PC-9 (cell line): ENCODE results near the gene USP49. TPM values are rescaled to one million over a fixed set of nuclear protein-coding genes. Genes with fewer than 3 reads are reported as not detected.

Experiments
- BruUV-seq: library from RNA; stranded (reverse); fragments of 400-500 nt; replicated peaks from 2 replicates; lab custom pipeline; 2021; lab: Mats Ljungman, UMichigan
- CTCF ChIA-PET: fragments of 300-600 bp; sonication (Branson Sonifier 250); formaldehyde crosslinking; loops from one replicate; lab custom pipeline; 2022; ENCODE audit warnings: antibody characterized with exemption; lab: Charles Lee
- POLR2A ChIA-PET: fragments of 300-600 bp; sonication (Branson Sonifier 250); formaldehyde crosslinking; loops from one replicate; lab custom pipeline; 2022; ENCODE audit warnings: antibody characterized with exemption; ENCODE audit not compliant: unreplicated experiment; lab: Charles Lee
- DNase-seq, 2 experiments: peaks; one replicate each; pipeline versions ENCODE4 v3.0.0 to v3.0.0-alpha.2; 2015 to 2022; ENCODE audit warnings: mixed read lengths in 1 of 2
- H2AFZ ChIP-seq: fragments of 200-600 bp; sonication (generic); 2 replicates; pipeline ENCODE4 v1.8.1; 2017; ENCODE audit warnings: antibody characterized with exemption
- H3F3A ChIP-seq: fragments of 200-600 bp; sonication (generic); 2 replicates; pipeline ENCODE4 v1.8.1; 2017; ENCODE audit warnings: antibody characterized with exemption, mild to moderate bottlenecking, low read depth; ENCODE audit not compliant: insufficient read depth
- H3K27ac ChIP-seq: fragments of 200-600 bp; sonication (generic); 2 replicates; pipeline ENCODE4 v1.6.1; 2016; ENCODE audit warnings: mixed run types
- H3K27me3 ChIP-seq: fragments of 200-600 bp; sonication (generic); 2 replicates; pipeline ENCODE4 v1.6.1; 2016; ENCODE audit warnings: low read depth, mixed run types; ENCODE audit not compliant: insufficient read depth
- H3K36me3 ChIP-seq: fragments of 200-600 bp; sonication (generic); 2 replicates; pipeline ENCODE4 v1.6.1; 2016; ENCODE audit warnings: low read depth, mixed run types
- H3K4me1 ChIP-seq: fragments of 200-600 bp; sonication (generic); replicated peaks from 2 replicates; pipeline ENCODE4 v1.6.1; 2016; ENCODE audit warnings: mixed run types; ENCODE audit not compliant: insufficient read depth
- H3K4me2 ChIP-seq: fragments of 200-600 bp; sonication (generic); 2 replicates; pipeline ENCODE4 v1.6.1; 2017; ENCODE audit warnings: mixed run types
- H3K4me3 ChIP-seq: fragments of 200-600 bp; sonication (generic); 2 replicates; pipeline ENCODE4 v1.6.1; 2016; ENCODE audit warnings: mixed run types
- H3K79me2 ChIP-seq: fragments of 200-600 bp; sonication (generic); 2 replicates; pipeline ENCODE4 v1.6.1; 2017; ENCODE audit warnings: low read depth, mixed run types
- H3K9me2 ChIP-seq: fragments of 200-600 bp; sonication (generic); 2 replicates; pipeline ENCODE4 v1.8.1; 2017; ENCODE audit warnings: mild to moderate bottlenecking; ENCODE audit not compliant: insufficient read depth
- H3K9me3 ChIP-seq: fragments of 200-600 bp; sonication (generic); 2 replicates; pipeline ENCODE4 v1.8.1; 2016; ENCODE audit warnings: low read depth; ENCODE audit not compliant: insufficient read depth
- H4K20me1 ChIP-seq: fragments of 200-600 bp; sonication (generic); 2 replicates; pipeline ENCODE4 v1.8.1; 2017; ENCODE audit not compliant: insufficient read depth
- EZH2 ChIP-seq: fragments of 200-600 bp; sonication (generic); IDR thresholded peaks from 2 replicates; pipeline ENCODE4 v1.8.0; 2017; ENCODE audit warnings: antibody characterized with exemption, low read depth
- intact Hi-C: fragments of 100-400 bp; cut with micrococcal nuclease; formaldehyde crosslinking; loops from one replicate; pipeline ENCODE4 v1.10.0; 2022; ENCODE audit not compliant: unreplicated experiment
- total RNA-seq: library from RNA; stranded (reverse); gene quantifications from 2 replicates; pipeline ENCODE4 v1.2.3, GENCODE V29; 2021
- TF ChIP-seq, protein P1 (sequence below): fragments of 200-600 bp; sonication (generic); conservative IDR thresholded peaks from 2 replicates; pipeline ENCODE4 v1.6.1; 2017; ENCODE audit warnings: mixed run types, antibody characterized with exemption, mild to moderate bottlenecking, moderate library complexity

The USP49 gene
- total RNA-seq, 1 experiment from 2014 or later, result 10.9 TPM

GRCh38 chr6:41887331-41887751, 7.8 kb downstream of the USP49 start:
- Histone ChIP-seq H3K79me2 (no peaks in the 10 kb centered on the region), H3K4me1 (no peaks in the 10 kb centered on the region), H3K36me3 (no peaks in the 10 kb centered on the region), H3F3A (no peaks in the 10 kb centered on the region), H3K9me3 (no peaks in the 10 kb centered on the region), H2AFZ (no peak overlapping the region), H3K27me3 (no peaks in the 10 kb centered on the region), H3K4me3 (no peak overlapping the region), H4K20me1 (no peaks in the 10 kb centered on the region; the same call in 1 of the 2 replicates), H3K4me2 (no peak overlapping the region), H3K9me2 (no peaks in the 10 kb centered on the region), H3K27ac (no peak overlapping the region)
- intact Hi-C loops, result no loop called here
- CTCF ChIA-PET, result no interaction called here
- BruUV-seq, result no TSS peak
- TF ChIP-seq EZH2, result no peak
- TF ChIP-seq, protein P1, sequence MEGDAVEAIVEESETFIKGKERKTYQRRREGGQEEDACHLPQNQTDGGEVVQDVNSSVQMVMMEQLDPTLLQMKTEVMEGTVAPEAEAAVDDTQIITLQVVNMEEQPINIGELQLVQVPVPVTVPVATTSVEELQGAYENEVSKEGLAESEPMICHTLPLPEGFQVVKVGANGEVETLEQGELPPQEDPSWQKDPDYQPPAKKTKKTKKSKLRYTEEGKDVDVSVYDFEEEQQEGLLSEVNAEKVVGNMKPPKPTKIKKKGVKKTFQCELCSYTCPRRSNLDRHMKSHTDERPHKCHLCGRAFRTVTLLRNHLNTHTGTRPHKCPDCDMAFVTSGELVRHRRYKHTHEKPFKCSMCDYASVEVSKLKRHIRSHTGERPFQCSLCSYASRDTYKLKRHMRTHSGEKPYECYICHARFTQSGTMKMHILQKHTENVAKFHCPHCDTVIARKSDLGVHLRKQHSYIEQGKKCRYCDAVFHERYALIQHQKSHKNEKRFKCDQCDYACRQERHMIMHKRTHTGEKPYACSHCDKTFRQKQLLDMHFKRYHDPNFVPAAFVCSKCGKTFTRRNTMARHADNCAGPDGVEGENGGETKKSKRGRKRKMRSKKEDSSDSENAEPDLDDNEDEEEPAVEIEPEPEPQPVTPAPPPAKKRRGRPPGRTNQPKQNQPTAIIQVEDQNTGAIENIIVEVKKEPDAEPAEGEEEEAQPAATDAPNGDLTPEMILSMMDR, result no peak
- POLR2A ChIA-PET, result no interaction called here
- no peak for DNase-seq

GRCh38 chr6:41885930-41886329, 9.2 kb downstream of the USP49 start:
- Histone ChIP-seq H3K4me2 (no peak overlapping the region), H2AFZ (no peak overlapping the region), H3F3A (no peaks in the 10 kb centered on the region), H3K79me2 (no peaks in the 10 kb centered on the region), H3K27ac (no peak overlapping the region), H3K9me3 (no peaks in the 10 kb centered on the region), H3K9me2 (no peaks in the 10 kb centered on the region), H3K27me3 (no peaks in the 10 kb centered on the region), H3K4me1 (no peaks in the 10 kb centered on the region), H3K4me3 (no peak overlapping the region), H3K36me3 (no peaks in the 10 kb centered on the region), H4K20me1 (no peaks in the 10 kb centered on the region; the same call in 1 of the 2 replicates)
- intact Hi-C loops, result no loop called here
- DNase-seq, result no peak
- ChIA-PET CTCF (no interaction called here), POLR2A (no interaction called here)
- TF ChIP-seq EZH2, result no peak
- TF ChIP-seq, protein P1, result no peak
- BruUV-seq, result no TSS peak

GRCh38 chr6:41884957-41885356, 10.2 kb downstream of the USP49 start:
- Histone ChIP-seq H3F3A (no peaks in the 10 kb centered on the region), H3K79me2 (no peaks in the 10 kb centered on the region), H3K9me2 (no peaks in the 10 kb centered on the region), H3K27ac (no peak overlapping the region), H2AFZ (no peak overlapping the region), H3K4me2 (no peak overlapping the region), H4K20me1 (no peaks in the 10 kb centered on the region), H3K4me3 (no peak overlapping the region), H3K9me3 (no peaks in the 10 kb centered on the region), H3K36me3 (no peaks in the 10 kb centered on the region), H3K4me1 (no peaks in the 10 kb centered on the region), H3K27me3 (no peaks in the 10 kb centered on the region)
- no TSS peak for BruUV-seq
- intact Hi-C loops, result no loop called here
- POLR2A ChIA-PET, result no interaction called here
- DNase-seq, result no peak
- CTCF ChIA-PET, result no interaction called here
- TF ChIP-seq EZH2, result no peak
- TF ChIP-seq, protein P1, result no peak
